Measurements from ENCODE around the gene ATIC.

DNA sequence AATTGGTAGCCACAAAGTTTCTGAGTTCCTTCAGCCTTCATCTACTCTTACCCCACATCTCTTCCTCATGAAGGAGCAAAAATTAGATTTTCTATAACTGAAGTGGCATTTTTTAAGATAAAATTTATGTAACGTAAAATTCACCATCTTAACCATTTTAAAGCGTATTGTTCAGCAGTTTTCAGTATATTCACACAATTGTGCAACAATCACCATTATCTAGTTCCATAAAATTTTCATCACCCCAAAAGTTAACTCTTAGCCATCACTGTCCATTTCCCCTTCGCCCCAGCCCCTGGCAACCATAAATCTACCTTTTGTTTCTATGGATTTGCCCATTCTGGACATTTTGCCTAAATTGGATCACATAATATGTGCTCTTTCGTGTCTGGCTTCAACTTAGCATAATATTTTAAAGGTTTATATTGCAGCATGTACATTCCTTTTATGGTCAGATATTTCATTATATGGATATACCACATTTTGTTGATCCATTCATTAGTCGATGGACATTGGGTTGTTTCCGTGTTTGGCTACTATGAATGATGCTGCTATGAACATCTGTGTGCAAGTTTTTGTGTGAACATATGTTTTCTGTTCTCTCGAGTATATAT lies 44.6 kb downstream of the ATIC start:
- TF ChIP-seq, protein P1, sequence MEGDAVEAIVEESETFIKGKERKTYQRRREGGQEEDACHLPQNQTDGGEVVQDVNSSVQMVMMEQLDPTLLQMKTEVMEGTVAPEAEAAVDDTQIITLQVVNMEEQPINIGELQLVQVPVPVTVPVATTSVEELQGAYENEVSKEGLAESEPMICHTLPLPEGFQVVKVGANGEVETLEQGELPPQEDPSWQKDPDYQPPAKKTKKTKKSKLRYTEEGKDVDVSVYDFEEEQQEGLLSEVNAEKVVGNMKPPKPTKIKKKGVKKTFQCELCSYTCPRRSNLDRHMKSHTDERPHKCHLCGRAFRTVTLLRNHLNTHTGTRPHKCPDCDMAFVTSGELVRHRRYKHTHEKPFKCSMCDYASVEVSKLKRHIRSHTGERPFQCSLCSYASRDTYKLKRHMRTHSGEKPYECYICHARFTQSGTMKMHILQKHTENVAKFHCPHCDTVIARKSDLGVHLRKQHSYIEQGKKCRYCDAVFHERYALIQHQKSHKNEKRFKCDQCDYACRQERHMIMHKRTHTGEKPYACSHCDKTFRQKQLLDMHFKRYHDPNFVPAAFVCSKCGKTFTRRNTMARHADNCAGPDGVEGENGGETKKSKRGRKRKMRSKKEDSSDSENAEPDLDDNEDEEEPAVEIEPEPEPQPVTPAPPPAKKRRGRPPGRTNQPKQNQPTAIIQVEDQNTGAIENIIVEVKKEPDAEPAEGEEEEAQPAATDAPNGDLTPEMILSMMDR (IDR thresholded peaks at IDR 0.05): no peak
- no peak for TF ChIP-seq POLR2A (IDR thresholded peaks at IDR 0.05)

All from Peyer's patch (tissue), 4 donors.